Measurements from ENCODE around the gene SWAP70. TPM values are rescaled to one million over a fixed set of nuclear protein-coding genes. Genes with fewer than 3 reads are reported as not detected.

SWAP70 gene
- total RNA-seq, 1 experiment from 2014 or later: 8.6 TPM

DNA sequence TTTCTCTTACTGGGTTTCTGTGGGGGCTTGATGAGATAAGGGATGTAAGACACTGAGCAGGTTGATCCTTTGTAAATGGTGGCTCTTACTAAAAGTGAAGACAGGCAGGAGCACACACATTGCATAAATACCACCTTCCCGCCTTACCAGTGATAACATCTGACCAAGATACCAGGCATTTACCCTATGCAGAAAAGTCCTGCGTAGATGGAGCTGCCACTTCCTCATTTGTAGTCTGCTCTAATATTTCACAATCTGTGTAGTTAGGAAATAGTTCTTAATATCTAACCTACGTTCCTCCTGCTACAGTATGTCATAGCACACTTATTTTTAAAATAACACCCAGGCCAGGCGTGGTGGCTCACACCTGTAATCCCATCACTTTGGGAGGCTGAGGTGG, 23.9 kb upstream of the SWAP70 start:
- Histone ChIP-seq H3K27ac (ENCODE audit: low read length) (no peak overlapping the region), H3K9me3 (ENCODE audit: low read length) (no peaks in the 10 kb centered on the region), H2AFZ (ENCODE audit: low read length) (no peak overlapping the region), H3F3A (ENCODE audit: low read length, unreplicated experiment) (no peaks in the 10 kb centered on the region), H3K4me2 (ENCODE audit: low read length) (no peak overlapping the region), H3K36me3 (ENCODE audit: low read depth, low read length) (no peaks in the 10 kb centered on the region), H4K20me1 (ENCODE audit: low read length) (no peaks in the 10 kb centered on the region), H3K79me2 (ENCODE audit: low read length) (no peaks in the 10 kb centered on the region), H3K9me2 (replicated peaks; ENCODE audit: low read length) (no peaks in the 10 kb centered on the region), H3K9ac (ENCODE audit: low read length) (no peak overlapping the region), H3K4me3 (ENCODE audit: low read length) (no peak overlapping the region), H3K27me3 (ENCODE audit: low read length) (no peaks in the 10 kb centered on the region), H3K4me1 (ENCODE audit: insufficient read depth, low read length) (no peaks in the 10 kb centered on the region)
- ChIA-PET POLR2A (ENCODE audit: unreplicated experiment) (no interaction called here), CTCF (no interaction called here)
- DNase-seq: no peak
- TF ChIP-seq CTCF (conservative IDR thresholded peaks at IDR 0.05; ENCODE audit: low read depth, low read length) (no peak), EZH2 (IDR thresholded peaks at IDR 0.05; ENCODE audit: low read length, unreplicated experiment) (no peak), EZH2phosphoT487 (IDR thresholded peaks at IDR 0.05; ENCODE audit: borderline replicate concordance, low read length) (no peak)
- intact Hi-C loops (cut with micrococcal nuclease): no loop called here
- no TSS peak for BruUV-seq (replicated peaks)
- no peak for ATAC-seq

DNA sequence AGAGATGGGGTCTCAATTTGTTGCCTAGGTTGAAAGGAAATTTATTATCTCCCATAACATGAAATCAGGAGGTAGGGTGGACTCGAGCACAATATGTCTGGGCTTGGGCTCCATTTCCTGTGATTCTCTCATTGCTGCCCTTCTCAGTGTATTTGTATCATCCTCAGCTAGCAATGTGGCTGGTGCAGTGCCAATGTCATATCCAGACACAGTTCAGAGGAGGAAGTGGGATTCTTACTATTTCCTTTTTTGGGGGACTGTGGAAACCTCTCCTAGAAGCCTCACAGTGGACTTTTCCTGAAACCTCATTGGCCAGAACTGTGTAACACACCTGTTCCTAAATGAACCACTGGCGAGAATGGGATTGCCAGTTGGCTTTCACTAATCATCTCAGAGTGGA, 21.0 kb upstream of the SWAP70 start:
- Histone ChIP-seq H3K4me3 (ENCODE audit: low read length) (no peak overlapping the region), H3K4me1 (ENCODE audit: insufficient read depth, low read length) (no peaks in the 10 kb centered on the region), H3K79me2 (ENCODE audit: low read length) (no peaks in the 10 kb centered on the region), H2AFZ (ENCODE audit: low read length) (no peak overlapping the region), H3F3A (ENCODE audit: low read length, unreplicated experiment) (no peaks in the 10 kb centered on the region), H3K27ac (ENCODE audit: low read length) (no peak overlapping the region), H3K4me2 (ENCODE audit: low read length) (no peak overlapping the region), H4K20me1 (ENCODE audit: low read length) (no peaks in the 10 kb centered on the region), H3K9me2 (replicated peaks; ENCODE audit: low read length) (no peaks in the 10 kb centered on the region), H3K27me3 (ENCODE audit: low read length) (no peaks in the 10 kb centered on the region), H3K9me3 (ENCODE audit: low read length) (no peaks in the 10 kb centered on the region), H3K9ac (ENCODE audit: low read length) (no peak overlapping the region), H3K36me3 (ENCODE audit: low read depth, low read length) (no peaks in the 10 kb centered on the region)
- intact Hi-C loops (cut with micrococcal nuclease): no loop called here
- POLR2A ChIA-PET (ENCODE audit: unreplicated experiment): no interaction called here
- no TSS peak for BruUV-seq (replicated peaks)
- CTCF ChIA-PET: no interaction called here
- ATAC-seq (no peak), DNase-seq (no peak)
- no peak for TF ChIP-seq EZH2 (IDR thresholded peaks at IDR 0.05; ENCODE audit: low read length, unreplicated experiment)
- TF ChIP-seq EZH2phosphoT487 (IDR thresholded peaks at IDR 0.05; ENCODE audit: borderline replicate concordance, low read length): no peak
- TF ChIP-seq CTCF (conservative IDR thresholded peaks at IDR 0.05; ENCODE audit: low read depth, low read length): no peak

DNA sequence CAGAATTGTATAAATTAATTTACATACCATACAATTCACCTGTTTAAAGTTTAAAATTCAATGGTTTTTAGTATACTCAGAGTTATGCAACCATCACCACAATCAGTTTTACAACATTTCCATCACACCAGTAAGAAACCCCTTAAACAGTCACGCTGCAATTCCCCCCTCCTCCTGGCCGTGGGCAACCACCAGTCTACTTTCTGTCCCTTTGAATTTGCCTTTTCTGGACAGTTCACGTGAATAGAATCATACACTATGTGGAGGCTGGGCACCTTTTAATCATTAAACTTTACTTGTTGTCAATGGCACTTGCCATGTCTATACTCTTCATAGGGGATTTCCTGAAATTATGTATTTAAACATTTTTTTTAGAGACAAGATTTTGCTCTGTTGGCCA, 20.1 kb upstream of the SWAP70 start:
- ATAC-seq (no peak), DNase-seq (no peak)
- Histone ChIP-seq H3K9ac (ENCODE audit: low read length) (no peak overlapping the region), H2AFZ (ENCODE audit: low read length) (no peak overlapping the region), H3F3A (ENCODE audit: low read length, unreplicated experiment) (no peaks in the 10 kb centered on the region), H3K4me2 (ENCODE audit: low read length) (no peak overlapping the region), H3K27me3 (ENCODE audit: low read length) (no peaks in the 10 kb centered on the region), H3K79me2 (ENCODE audit: low read length) (no peaks in the 10 kb centered on the region), H3K4me3 (ENCODE audit: low read length) (no peak overlapping the region), H3K4me1 (ENCODE audit: insufficient read depth, low read length) (no peaks in the 10 kb centered on the region), H3K9me2 (replicated peaks; ENCODE audit: low read length) (no peaks in the 10 kb centered on the region), H3K27ac (ENCODE audit: low read length) (no peak overlapping the region), H4K20me1 (ENCODE audit: low read length) (no peaks in the 10 kb centered on the region), H3K36me3 (ENCODE audit: low read depth, low read length) (no peaks in the 10 kb centered on the region), H3K9me3 (ENCODE audit: low read length) (no peaks in the 10 kb centered on the region)
- POLR2A ChIA-PET (ENCODE audit: unreplicated experiment): no interaction called here
- CTCF ChIA-PET: no interaction called here
- TF ChIP-seq EZH2phosphoT487 (IDR thresholded peaks at IDR 0.05; ENCODE audit: borderline replicate concordance, low read length) (no peak), EZH2 (IDR thresholded peaks at IDR 0.05; ENCODE audit: low read length, unreplicated experiment) (no peak), CTCF (conservative IDR thresholded peaks at IDR 0.05; ENCODE audit: low read depth, low read length) (no peak)
- intact Hi-C loops (cut with micrococcal nuclease): no loop called here
- BruUV-seq (replicated peaks): no TSS peak

Data from PC-3 (cell line).